GM18873 (cell line): ENCODE data around the gene FNDC11.

Experiments used
- ATAC-seq: cut with Tn5 transposase; IDR thresholded peaks from one replicate; pipeline ENCODE4 v1.9.1; 2021; ENCODE audit warnings: mild to moderate bottlenecking, moderate library complexity, moderate number of reproducible peaks; ENCODE audit not compliant: unreplicated experiment, low FRiP score

Gene FNDC11

DNA sequence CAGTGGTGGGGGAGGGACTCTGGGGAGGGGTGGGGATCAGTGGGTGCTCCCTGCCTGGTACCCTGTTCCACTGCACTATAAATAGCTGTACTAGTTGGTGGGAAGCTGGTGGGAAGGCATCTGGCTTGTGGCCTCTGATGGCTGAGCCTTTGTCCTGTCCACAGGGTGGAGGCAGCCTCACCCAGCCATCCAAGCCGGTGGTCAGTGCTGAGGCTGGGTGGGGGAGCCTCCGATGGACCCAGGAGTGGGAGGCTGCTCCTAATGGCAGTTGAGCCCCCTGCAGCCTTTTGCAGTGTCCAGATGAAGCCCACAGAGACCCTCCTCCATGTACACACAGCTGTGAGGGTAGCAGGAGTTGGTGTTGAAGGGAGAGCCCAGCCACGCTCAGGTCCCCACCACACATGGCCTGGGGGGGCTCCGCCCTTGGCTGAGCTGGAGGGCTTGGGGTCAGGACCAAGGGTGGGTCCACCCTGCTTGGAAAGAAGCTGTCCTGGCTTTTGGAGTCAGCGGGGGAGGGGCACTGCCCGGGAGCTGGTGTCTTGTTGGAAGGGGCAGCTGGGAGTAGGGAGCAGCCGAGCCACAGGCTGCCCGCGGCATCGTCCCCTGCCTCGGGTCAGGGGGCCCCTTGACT lies 30.9 kb upstream of the FNDC11 start:
- ATAC-seq: no peak

DNA sequence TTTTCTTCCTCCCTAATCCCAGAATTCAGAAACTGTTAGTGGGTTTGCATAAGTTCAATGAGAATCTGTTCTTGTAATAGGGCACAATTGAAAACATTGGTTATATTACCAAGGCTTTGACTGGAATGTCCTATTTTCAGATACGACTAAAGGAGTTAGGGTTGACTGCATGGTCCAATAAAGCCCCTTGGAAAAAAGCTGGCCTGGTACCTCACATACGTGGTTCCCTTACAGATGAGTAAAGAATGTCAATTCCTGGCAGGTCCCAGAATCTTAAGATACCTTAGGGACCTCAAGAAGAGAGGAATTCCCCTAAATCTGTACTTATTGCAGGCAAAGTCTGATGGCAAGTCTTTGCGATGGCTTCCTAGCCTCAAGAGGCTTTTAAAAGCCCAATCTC lies 28.8 kb upstream of the FNDC11 start:
- ATAC-seq: no peak

DNA sequence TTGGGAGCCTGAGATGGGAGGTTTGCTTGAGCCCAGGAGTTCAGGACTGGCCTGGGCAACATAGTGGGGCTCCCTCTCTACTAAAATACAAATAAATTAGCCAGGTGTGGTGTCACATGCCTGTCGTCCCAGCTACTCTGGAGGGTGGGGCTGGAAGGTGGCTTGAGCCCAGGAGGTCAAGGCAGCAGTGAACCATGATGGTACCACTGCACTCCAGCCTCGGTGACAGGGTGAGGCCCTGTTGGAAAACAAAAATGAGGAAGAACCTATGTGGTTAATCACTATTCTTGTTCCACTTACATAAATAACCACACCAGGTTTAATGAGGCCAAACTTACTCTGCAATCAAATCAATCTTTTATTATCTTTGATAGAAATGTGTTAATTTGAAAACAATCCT lies 28.0 kb upstream of the FNDC11 start:
- no peak for ATAC-seq

DNA sequence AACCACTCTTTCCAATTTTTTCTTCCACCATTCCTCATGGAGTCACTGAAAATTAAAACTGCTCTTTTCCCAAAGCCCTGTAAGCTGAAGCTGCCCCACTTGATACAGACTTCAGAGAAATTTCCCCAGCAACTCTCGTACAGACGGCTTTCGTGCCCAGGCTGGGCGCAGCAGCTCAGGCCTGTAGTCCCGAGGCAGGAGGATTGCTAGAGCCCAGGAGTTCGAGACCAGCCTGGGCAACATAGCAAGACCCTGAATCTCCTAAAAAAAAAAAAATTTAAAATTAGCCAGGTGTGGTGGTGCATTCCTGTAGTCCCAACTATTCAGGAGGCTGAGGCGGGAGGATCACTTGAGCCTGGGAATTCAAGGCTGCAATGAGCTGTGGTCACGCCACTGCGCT lies 26.8 kb upstream of the FNDC11 start:
- no peak for ATAC-seq

DNA sequence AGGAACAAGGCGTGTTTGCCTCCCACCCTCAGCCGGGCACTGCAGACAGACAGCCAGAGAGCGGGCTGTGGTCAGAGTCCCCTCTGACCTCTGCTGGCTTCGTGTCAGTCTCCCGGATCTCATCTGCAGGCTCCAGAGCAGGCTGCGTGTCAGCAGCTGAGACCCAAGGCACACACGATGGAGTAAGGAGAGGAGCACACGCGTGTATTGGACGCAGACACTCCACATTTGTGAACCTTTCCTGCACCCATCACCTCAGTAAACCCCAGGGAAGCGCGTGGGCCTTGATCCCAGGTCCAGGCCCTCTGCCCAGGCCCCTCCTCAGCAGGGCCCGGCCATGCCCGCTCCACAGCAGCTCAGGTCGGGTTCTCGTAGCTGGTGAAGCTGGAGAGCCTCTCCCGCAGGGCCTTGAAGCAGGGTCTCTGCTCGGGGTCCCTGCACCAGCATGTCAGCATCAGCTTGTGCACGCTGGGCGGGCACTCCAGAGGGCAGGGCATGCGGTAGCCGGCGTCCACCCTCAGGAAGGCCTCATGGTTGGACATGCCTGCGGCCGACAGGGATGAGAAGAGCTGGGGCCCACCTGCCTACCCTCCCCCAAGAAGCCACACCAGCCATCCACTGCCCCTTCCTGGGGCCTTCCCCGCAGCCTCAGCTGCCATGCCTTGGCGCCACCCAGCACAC lies 24.6 kb upstream of the FNDC11 start:
- ATAC-seq: no peak

DNA sequence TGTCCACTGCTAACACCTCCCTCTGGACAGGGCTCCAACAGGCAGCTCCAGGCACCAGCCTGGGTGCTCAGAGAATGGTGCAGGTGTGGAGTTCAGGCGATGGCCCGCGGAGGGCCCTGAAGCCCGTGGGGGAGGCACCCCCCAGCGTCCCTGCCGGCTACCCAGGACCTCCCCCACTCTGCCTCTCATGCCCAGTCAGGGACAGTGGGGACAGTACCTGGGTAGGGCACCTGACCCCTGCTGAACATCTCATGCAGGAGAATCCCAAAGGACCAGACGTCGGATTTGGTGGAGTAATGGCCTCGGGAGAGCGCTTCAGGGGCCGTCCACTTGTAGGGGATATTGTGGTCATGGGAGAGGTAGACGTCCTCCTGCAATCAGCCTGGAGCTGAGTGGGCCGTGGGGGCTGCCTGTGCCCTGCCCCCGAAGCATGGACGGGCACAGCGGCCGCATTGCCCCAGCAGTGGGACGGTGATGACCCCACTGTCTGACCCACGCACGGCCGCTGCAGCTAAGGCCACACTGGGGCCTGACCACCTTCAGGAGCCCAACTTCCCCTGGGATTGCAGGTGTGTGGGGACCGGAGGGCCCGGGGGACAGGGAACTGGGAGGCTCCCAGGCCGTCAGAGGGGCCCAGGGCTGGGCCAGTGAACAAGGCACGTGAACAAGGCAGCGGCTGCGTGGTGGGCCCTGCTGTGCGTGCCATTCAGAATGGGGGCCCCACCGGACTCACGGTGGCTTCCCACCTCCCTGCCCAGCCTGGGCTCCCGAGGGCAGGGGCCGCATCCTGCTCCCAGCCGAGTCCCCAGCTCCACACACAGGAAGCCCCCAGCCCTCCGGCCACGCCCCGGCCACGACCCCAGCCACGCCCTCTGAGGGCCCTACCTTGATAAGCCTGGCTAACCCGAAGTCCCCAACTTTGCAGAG lies 23.8 kb upstream of the FNDC11 start:
- ATAC-seq: no peak

DNA sequence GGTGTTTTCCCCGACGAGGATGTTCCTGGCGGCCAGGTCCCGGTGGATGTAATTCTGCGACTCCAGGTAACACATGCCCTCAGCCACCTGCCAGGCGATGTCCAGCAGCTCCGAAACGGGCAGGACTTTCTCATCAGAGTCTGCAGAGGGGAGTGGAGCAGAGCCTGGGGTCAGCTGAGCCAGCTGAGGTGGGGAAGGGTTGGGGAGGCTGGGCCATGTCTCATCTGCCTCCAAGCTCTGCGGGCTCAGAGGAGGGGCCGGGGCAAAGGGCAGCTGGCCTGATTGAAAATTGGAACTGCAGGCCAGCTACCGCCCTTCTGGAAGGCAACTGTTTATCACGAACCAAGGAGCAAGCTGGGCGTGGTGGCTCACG lies 23.2 kb upstream of the FNDC11 start:
- no peak for ATAC-seq

DNA sequence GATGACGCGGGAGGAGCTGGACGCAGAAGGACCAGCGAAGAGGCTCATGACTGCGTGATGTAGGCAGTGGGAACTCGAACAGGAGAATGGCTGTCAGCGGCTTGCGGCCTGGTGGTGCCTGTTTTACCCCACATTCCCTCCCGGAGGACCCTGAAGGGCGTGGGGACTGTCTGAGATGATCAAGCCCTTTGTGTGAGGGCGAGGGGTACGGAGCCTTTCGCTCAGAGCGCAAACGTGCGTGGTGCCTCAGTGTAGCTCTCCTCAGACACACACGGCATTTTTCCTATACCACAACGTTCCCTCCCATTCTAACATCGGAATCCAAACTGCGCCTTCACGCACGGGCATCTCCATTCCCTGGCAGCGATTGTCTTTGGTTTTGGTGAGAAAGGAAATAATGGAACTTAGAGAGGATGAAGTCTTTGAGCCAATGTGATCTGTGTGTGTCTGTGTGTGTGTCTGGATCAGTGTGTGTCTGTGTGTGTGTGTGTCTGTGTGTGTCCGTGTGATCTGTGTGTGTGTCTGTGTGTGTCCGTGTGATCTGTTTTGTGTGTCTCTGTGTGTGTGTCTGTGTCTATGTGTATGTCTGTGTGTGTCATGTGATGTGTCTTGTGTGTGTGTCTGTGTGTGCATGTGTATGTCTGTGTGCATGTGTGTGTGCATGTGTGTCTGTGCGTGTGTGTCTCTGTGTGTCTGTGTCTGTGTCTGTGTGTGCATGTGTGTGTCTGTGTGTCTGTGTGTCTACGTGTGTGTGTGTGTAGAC lies 22.1 kb upstream of the FNDC11 start:
- ATAC-seq: no peak

DNA sequence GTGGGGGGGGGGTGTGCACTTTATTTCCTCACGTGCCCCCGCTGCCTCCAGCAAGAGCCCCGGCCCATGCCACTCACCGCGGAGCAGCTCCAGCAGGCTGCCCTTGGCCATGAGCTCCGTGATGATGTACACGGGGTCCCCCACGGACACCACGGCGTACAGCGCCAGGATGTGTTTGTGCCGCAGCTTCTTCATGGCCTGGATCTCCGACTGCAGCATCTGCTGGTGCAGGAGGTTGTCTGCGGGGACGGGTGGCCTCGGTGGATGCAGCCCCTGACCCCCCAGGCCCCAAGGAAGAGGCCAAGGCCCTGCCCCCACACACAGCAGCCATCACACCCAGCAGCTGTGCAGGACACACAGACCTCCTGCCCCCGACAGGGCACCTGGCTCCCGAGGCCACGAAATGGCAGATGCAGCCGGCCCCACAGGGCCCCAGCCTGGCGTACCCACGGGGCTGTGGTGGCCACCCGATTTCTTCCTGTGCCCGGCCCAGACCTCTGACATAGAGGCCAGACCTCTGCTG lies 21.4 kb upstream of the FNDC11 start:
- ATAC-seq: no peak

DNA sequence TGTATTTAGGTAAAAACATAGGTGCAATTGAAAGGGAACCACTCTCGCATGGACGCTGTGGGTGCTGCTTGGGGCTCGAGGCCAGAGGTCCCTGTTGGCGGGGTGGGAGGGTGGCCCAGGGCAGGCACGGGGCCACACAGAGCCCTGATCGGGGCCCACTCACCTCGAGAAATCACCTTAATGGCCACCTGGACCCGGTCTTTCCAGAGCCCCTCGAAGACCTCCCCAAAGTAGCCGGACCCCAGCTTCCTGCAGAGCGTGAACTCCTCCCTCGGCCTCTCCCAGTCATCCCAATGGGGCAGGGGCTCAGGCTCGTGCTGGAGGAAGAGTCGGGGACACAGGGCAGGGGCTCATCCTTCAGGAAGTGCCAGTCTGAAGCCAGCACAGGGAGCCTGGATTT lies 20.6 kb upstream of the FNDC11 start:
- no peak for ATAC-seq

DNA sequence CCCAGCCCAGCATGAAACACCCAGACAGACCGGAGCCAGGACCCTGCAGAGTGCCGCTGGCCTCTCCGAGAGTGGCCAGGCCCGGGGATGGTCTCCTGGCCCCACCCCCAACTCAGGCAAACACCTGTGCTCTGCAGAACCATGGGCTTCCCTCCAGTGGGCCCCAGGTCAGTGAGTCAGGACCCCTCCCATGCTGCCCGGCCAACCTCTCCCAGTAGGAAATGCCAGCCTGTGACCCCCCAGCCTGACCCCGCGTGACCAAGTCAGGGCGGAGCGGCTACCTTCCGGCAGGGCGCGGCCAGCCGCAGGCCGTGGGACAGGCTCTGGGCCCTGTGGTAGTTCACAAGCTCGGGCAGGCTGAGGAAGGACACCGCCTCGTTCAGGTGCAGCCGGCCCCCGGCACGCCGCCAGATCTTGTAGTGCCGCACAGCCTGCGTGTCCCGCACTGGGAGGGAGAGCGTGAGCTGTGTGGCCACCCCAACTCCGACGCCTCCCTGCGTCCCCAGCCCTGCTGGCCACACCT lies 20.0 kb upstream of the FNDC11 start:
- ATAC-seq: no peak

DNA sequence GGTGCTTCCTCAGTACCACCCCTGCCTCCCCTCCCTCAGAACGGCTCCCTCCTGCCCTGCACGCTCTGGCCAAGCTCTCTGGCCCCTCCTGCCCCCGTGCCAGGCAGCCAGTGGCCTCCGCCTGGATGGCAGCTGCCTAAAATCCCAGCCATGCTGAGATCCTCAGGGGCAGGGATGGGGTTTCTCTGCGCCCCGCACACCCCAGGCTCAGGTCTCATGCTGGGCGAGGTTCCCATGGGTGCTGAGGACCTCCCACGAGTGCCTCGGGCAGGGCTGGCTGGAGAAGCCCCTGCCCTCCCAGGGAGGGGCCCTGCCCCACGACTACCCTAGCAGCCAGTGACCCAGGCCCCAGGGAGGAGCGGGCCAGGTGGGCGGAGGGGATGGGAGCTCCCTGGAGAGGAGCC lies 19.5 kb upstream of the FNDC11 start:
- no peak for ATAC-seq

DNA sequence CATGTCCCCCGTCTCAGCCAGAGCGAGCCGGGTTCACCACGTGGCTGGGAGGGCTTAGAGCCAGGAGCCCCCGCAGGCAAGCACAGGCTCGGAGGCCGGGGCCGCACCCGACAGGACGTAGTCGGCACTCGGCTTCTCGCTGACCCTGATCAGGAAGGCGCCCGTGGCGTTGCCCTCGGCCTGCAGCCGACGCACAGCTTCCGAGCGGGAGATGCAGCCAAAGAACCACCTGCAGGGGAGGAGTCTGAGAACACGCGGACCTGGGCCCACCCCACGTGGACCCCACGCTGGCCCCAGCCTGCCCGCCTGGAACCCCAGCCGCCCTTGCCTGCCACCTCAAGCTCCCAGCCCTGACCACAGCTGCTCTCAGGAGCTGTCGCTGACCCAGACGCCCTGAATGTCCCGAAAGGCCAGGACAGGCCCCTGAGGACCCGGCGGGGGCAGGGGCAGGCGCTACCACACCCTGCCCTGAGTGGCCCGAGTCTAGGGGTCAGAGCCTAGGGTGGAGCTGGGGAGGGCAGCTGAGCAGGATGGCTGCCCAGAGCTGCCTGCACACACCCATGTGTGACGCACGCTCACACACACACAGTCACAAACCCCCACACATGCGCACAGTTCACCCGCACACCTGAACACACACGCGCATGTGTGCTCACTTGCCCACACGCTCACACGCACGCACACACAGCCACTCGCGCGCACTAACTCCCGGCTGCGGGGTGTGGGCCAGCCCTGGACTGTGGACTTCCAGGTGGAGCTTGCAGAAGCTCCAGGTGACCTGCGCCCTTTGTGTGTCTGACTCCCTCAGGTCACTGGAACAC lies 18.9 kb upstream of the FNDC11 start:
- ATAC-seq: no peak

DNA sequence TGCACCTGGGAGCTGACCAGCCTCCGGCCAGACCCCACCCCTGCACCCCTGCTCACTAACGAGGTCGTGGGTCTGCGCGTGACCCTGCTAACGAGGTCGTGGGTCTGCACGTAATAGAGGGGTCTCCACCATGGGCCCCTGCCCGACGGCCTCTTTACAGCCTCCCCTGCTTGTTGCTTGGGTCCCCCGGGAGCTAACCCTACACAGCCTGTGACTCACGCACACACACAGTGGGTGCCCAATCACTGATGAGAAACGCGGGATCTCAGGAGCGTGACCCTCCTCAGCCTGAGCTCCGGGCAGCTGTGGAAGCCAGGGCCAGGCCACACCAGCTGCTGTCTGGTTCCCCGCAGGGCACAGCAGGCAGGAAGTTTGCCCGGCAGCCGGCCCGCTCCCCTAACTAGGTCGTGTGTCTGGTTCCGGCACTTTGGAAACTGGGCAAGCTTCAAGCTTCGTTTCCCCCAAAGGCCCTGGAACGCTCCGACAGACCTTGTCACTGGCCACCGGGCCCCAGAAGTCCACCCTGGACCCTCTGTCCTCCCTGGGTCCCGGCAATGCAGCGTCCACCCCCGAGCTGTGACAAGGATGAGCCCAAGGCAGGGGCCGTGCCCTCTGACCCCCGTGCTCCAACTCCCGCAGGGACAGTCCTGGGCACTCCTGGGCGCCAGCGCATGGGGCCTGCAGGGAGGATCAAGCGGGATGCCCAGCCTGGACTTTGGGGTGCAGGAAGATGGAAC lies 17.6 kb upstream of the FNDC11 start:
- no peak for ATAC-seq

DNA sequence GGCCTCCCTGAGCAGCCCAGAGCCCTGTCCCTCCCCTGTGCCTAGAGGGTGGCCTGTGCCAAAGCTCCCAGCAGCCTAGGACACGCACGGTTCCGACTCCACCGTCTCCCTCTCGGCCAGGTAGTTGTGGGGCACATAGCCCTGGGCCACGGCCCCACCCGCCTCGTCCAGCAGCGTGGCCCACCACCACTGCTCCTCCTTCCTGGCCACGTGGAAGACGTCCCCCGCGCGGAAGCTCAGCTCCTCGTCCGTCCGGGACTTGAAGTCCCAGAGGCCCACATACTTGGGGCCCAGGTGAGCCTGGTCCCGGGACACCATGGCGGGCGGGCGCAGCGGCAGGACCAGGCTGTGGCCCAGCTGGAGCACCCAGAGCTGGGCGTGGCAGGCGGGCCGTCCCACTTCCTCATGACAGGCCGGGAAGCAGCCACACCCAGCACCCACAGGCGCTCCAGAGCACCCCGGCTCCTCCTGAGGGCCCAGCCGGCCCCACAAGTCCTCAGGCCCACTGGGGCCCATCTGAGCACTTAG lies 16.9 kb upstream of the FNDC11 start, which contains the start of gene PTK6:
Gene PTK6, minus strand, starts transcription at position 380 of the 528 bp plus-strand sequence. Its CDS starts 62 bp downstream, at position 318.
- ATAC-seq: peak; percentile 4

DNA sequence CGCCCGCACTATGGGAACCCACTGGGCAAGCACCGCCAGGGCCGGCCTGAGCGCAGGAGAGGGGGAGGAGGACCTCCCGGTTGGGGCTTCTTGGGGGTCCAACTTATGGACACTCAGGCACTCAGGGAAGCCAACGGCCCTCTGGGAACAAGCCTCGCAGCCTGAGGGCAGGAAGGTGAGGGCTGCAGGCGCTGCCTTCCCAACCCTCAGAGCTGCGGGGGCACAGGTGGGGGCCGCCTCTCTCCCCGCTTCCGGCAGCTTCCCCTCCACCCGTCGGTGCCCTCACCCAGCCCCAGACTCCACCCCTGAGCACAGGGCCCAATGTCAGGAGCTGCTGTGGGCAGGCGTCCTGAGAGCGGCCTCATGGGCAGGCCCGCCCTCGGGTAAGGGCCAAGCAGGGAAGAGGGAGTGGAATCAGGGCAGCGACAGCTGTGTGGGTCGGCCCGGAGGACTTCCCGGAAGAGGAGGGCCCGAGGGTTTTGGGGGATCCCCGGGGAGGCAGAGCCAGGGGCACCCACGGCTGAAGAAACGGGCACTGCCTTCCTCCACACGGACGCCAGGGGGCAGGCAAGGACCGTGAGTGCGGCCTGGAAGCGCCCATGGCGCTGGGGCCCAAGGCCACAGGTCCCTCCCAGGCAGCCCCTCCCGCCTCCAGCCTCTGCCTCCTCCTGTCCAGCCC lies 16.3 kb upstream of the FNDC11 start:
- ATAC-seq: peak; percentile 85

DNA sequence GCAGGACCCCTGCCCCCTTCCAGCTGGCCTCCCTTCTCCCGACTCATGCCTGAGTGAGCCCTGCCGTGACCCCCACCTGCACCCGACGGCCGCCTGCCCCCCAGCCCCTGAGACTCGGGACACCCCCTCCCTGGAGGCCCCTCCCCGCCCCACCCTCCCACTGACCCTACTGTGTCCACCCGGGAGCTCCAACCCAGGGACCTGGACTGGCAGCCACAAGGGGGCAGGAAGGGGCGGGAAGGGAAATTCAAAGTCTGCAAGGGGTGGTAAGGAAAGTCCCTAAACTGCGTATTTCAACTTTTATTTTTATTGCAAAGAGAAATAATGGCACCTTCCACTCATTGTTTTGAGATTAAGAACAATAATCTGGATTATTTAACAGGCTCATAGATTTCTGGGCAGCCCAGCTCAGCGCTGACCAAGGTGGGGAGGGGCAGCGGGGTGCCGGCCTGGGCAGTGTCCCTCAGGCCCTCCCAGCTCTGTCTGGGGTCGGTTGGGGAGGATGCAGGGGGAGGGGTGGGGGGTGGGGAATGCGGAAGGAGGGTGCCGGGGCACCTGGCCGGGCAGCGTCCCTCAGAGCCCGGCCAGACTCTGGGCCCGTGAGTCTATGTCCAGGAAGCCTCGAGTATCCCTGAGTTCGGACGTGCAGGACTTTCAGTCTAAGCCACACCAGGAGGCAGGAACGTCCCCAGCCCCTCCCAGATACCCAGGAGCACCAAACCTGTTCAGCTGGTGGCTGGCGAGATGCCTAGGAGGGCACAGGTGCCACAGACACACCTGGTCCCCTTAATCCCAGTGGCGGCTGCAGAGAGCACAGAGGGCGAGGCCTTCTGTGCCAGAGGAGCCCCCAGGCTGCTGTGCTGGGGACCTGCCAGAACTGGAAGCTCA lies 15.5 kb upstream of the FNDC11 start:
- no peak for ATAC-seq
